Neural cell (in vitro differentiated cells): Measurements from ENCODE around the gene DDT. TPM values are rescaled to one million over a fixed set of nuclear protein-coding genes. Genes with fewer than 3 reads are reported as not detected.
"Not testable (repeated sequence)": the region's sequence is repeated elsewhere in the genome, so short reads cannot be mapped to it uniquely, and the experiment has no call there.

Experiments
- H2AFZ ChIP-seq: fragments of 200-600, 300-800 bp; sonication (generic), shearing (Covaris generic); 2 replicates; pipeline ENCODE4 v1.6.0; 2014; ENCODE audit warnings: low read depth, mild to moderate bottlenecking, antibody characterized with exemption, low read length, moderate library complexity
- H3F3A ChIP-seq: fragments of 200-600 bp; shearing (Covaris generic); 2 replicates; pipeline ENCODE4 v1.6.1; 2016; ENCODE audit warnings: mild to moderate bottlenecking, moderate library complexity, mixed read lengths, antibody characterized with exemption, low read length; ENCODE audit not compliant: insufficient read depth, poor library complexity, severe bottlenecking
- H3K27ac ChIP-seq: fragments of 200-600, 300-800 bp; sonication (generic), shearing (Covaris generic); 2 replicates; pipeline ENCODE4 v1.5.1; 2014; ENCODE audit warnings: mild to moderate bottlenecking, low read length, moderate library complexity
- H3K27me3 ChIP-seq: fragments of 300-800, 200-600 bp; sonication (generic), shearing (Covaris generic); 2 replicates; pipeline ENCODE4 v1.6.0; 2014; ENCODE audit warnings: mild to moderate bottlenecking, low read depth, low read length, moderate library complexity; ENCODE audit not compliant: insufficient read depth
- H3K36me3 ChIP-seq: fragments of 300-800, 200-600 bp; sonication (generic), shearing (Covaris generic); 2 replicates; pipeline ENCODE4 v1.5.1; 2014; ENCODE audit warnings: mild to moderate bottlenecking, antibody characterized with exemption, low read length, moderate library complexity; ENCODE audit not compliant: insufficient read depth
- H3K4me2 ChIP-seq: fragments of 300-800, 200-600 bp; sonication (generic), shearing (Covaris generic); 2 replicates; pipeline ENCODE4 v1.6.0; 2014; ENCODE audit warnings: mild to moderate bottlenecking, low read length
- H3K4me3 ChIP-seq: fragments of 300-800, 200-600 bp; sonication (generic), shearing (Covaris generic); 2 replicates; pipeline ENCODE4 v1.5.1; 2014; ENCODE audit warnings: mild to moderate bottlenecking, low read length, moderate library complexity
- H3K79me2 ChIP-seq: fragments of 200-600 bp; shearing (Covaris generic); replicated peaks from 2 replicates; pipeline ENCODE4 v1.6.0; 2014; ENCODE audit warnings: mild to moderate bottlenecking, low read length, moderate library complexity; ENCODE audit not compliant: insufficient read depth
- H3K9ac ChIP-seq: fragments of 300-800, 200-600 bp; sonication (generic), shearing (Covaris generic); 2 replicates; pipeline ENCODE4 v1.6.1; 2016; ENCODE audit warnings: mild to moderate bottlenecking, low read length, mixed read lengths
- H3K9me2 ChIP-seq: fragments of 200-600 bp; shearing (Covaris generic); 2 replicates; pipeline ENCODE4 v1.6.1; 2016; ENCODE audit warnings: mild to moderate bottlenecking, low read length, mixed read lengths; ENCODE audit not compliant: insufficient read depth
- H3K9me3 ChIP-seq: fragments of 200-600, 300-800 bp; sonication (generic), shearing (Covaris generic); 2 replicates; pipeline ENCODE4 v1.6.1; 2016; ENCODE audit warnings: mild to moderate bottlenecking, mixed run types, low read length, moderate library complexity, mixed read lengths
- H4K20me1 ChIP-seq: fragments of 200-600 bp; shearing (Covaris generic); 2 replicates; pipeline ENCODE4 v1.6.1; 2016; ENCODE audit warnings: mild to moderate bottlenecking, mixed run types; ENCODE audit not compliant: insufficient read depth
- CTCF ChIP-seq: fragments of 450-650 bp; IDR thresholded peaks from 2 replicates; pipeline ENCODE4 v1.5.1; 2014; ENCODE audit warnings: antibody characterized with exemption, mild to moderate bottlenecking, moderate library complexity; ENCODE audit not compliant: poor library complexity, severe bottlenecking
- EP300 ChIP-seq: fragments of 450-650 bp; conservative IDR thresholded peaks from 2 replicates; pipeline ENCODE4 v1.6.1; 2014; ENCODE audit warnings: antibody characterized with exemption, mild to moderate bottlenecking, moderate library complexity; ENCODE audit not compliant: poor library complexity, severe bottlenecking
- EZH2 ChIP-seq: fragments of 200-600, 300-800 bp; shearing (Covaris generic), sonication (generic); IDR thresholded peaks from 2 replicates; pipeline ENCODE4 v1.6.1; 2014; ENCODE audit warnings: antibody characterized with exemption, low read length, borderline replicate concordance, mild to moderate bottlenecking; ENCODE audit not compliant: insufficient read depth, poor library complexity, severe bottlenecking
- MXI1 ChIP-seq: fragments of 450-650 bp; conservative IDR thresholded peaks from 2 replicates; pipeline ENCODE4 v1.6.1; 2014; ENCODE audit warnings: antibody characterized with exemption, mild to moderate bottlenecking; ENCODE audit not compliant: poor library complexity, severe bottlenecking
- POLR2AphosphoS5 ChIP-seq: IDR thresholded peaks from 2 replicates; pipeline ENCODE4 v1.6.1; 2012
- RAD21 ChIP-seq: fragments of 450-650 bp; conservative IDR thresholded peaks from 2 replicates; pipeline ENCODE4 v1.6.1; 2014; ENCODE audit warnings: antibody characterized with exemption, mild to moderate bottlenecking, moderate library complexity
- REST ChIP-seq: IDR thresholded peaks from 2 replicates; pipeline ENCODE4 v1.6.1; 2012; ENCODE audit warnings: borderline replicate concordance
- SMC3 ChIP-seq: fragments of 450-650 bp; conservative IDR thresholded peaks from 2 replicates; pipeline ENCODE4 v1.6.1; 2014; ENCODE audit warnings: antibody characterized with exemption, mild to moderate bottlenecking, moderate library complexity; ENCODE audit not compliant: poor library complexity
- TAF1 ChIP-seq: IDR thresholded peaks from 2 replicates; pipeline ENCODE4 v1.6.1; 2012; ENCODE audit warnings: low read depth
- polyA minus RNA-seq: library from RNA; depleted of rRNA, polyadenylated mRNA; stranded (reverse); fragments of >200 nt; gene quantifications from 2 replicates; pipeline ENCODE4 v1.2.3, GENCODE V29; 2014
- polyA plus RNA-seq: library from polyadenylated mRNA; depleted of rRNA; stranded (reverse); fragments of >200 nt; gene quantifications from 2 replicates; pipeline ENCODE4 v1.2.3, GENCODE V29; 2014

Gene DDT
- polyA plus RNA-seq (117 and 122 TPM in 2 replicates), polyA minus RNA-seq (26.5 and 27.3 TPM in 2 replicates)

GRCh38 chr22:23974345-23974744, at the start of gene DDT:
Gene DDT, minus strand, starts transcription at chr22:23974441. Its CDS starts 27 bp downstream, at chr22:23974414.
- H3K9me3 ChIP-seq, H3K9ac ChIP-seq, H3K4me3 ChIP-seq, H3K79me2 ChIP-seq, H3K27me3 ChIP-seq, H3K9me2 ChIP-seq, H4K20me1 ChIP-seq, H2AFZ ChIP-seq, H3K27ac ChIP-seq, H3F3A ChIP-seq, H3K36me3 ChIP-seq, H3K4me2 ChIP-seq: not testable (repeated sequence)

GRCh38 chr22:24023204-24023789, 49.1 kb upstream of the DDT start:
- Histone ChIP-seq H3K27ac (no peak overlapping the region), H3K4me2 (no peak overlapping the region), H3K9me3 (no peaks in the 10 kb centered on the region), H3F3A (no peaks in the 10 kb centered on the region), H3K27me3 (no peaks in the 10 kb centered on the region), H3K9ac (no peak overlapping the region), H2AFZ (no peak overlapping the region), H3K36me3 (no peaks in the 10 kb centered on the region), H3K9me2 (no peaks in the 10 kb centered on the region), H4K20me1 (no peaks in the 10 kb centered on the region), H3K79me2 (peaks cover 20% of the 10 kb centered on the region), H3K4me3 (no peak overlapping the region)
- TF ChIP-seq SMC3, result no peak

GRCh38 chr22:24021304-24021703, 47.1 kb upstream of the DDT start:
- H3K9me3 ChIP-seq, result no peaks in the 10 kb centered on the region
- H3K36me3 ChIP-seq, result peaks cover 3% of the 10 kb centered on the region
- no peaks in the 10 kb centered on the region for H3K9me2 ChIP-seq
- H3K79me2 ChIP-seq, result peaks cover 30% of the 10 kb centered on the region
- no peak overlapping the region for H3K4me2 ChIP-seq
- no peak overlapping the region for H3K9ac ChIP-seq
- H3K4me3 ChIP-seq, result no peak overlapping the region
- TF ChIP-seq EZH2, result no peak
- no peaks in the 10 kb centered on the region for H3F3A ChIP-seq
- H2AFZ ChIP-seq, result no peak overlapping the region
- no peak overlapping the region for H3K27ac ChIP-seq
- H3K27me3 ChIP-seq, result no peaks in the 10 kb centered on the region
- H4K20me1 ChIP-seq, result no peaks in the 10 kb centered on the region

- Histone ChIP-seq H3K9ac (no peak overlapping the region), H2AFZ (no peak overlapping the region), H3K4me3 (no peak overlapping the region), H3K36me3 (peaks cover 7% of the 10 kb centered on the region), H3K9me3 (no peaks in the 10 kb centered on the region), H3K27me3 (no peaks in the 10 kb centered on the region), H3K79me2 (peaks cover 57% of the 10 kb centered on the region), H3K4me2 (no peak overlapping the region), H3K27ac (no peak overlapping the region), H4K20me1 (no peaks in the 10 kb centered on the region), H3F3A (no peaks in the 10 kb centered on the region), H3K9me2 (no peaks in the 10 kb centered on the region)
- no peak for TF ChIP-seq RAD21
- TF ChIP-seq SMC3, result no peak
- no peak for TF ChIP-seq EP300
- no peak for TF ChIP-seq REST
- TF ChIP-seq MXI1, result no peak
- TF ChIP-seq EZH2, result no peak
- no peak for TF ChIP-seq POLR2AphosphoS5
- no peak for TF ChIP-seq CTCF
- TF ChIP-seq TAF1, result no peak
Observed at GRCh38 chr22:24016156-24016555, 41.9 kb upstream of the DDT start.
